Left lung (tissue), 10 donors: ENCODE results near the gene GFY. TPM values are rescaled to one million over a fixed set of nuclear protein-coding genes. Genes with fewer than 3 reads are reported as not detected.
A peak's percentile ranks its signal among the peaks of the same experiment; 100 is the strongest.

Source experiments
- ATAC-seq: fragments of 200-7000 bp; cut with Tn5 transposase; one replicate; pipeline ENCODE4 v1.9.1; 2020; ENCODE audit warnings: moderate library complexity
- DNase-seq, 4 donors: peaks; one replicate each; pipeline ENCODE4 v3.0.0-alpha.2; 2013 to 2020
- H3K27ac ChIP-seq, 2 donors: fragments of 200-600 bp; sonication (generic) in 1 of 2; one replicate each; pipeline versions ENCODE4 v1.5.0 to v1.8.0; 2020 to 2021
- H3K27me3 ChIP-seq, 2 donors: fragments of 200-600 bp; sonication (generic) in 1 of 2; one replicate each; pipeline versions ENCODE4 v1.5.0 to v1.8.0; 2020 to 2021
- H3K36me3 ChIP-seq, 2 donors: fragments of 200-600 bp; sonication (generic) in 1 of 2; one replicate each; pipeline versions ENCODE4 v1.5.0 to v1.8.0; 2020 to 2021
- H3K4me1 ChIP-seq, 2 donors: fragments of 200-600 bp; one replicate each; pipeline ENCODE4 v1.8.0; 2021
- H3K4me3 ChIP-seq, 2 donors: fragments of 200-600 bp; sonication (generic) in 1 of 2; one replicate each; pipeline versions ENCODE4 v1.5.0 to v1.8.0; 2020 to 2021; ENCODE audit warnings: mild to moderate bottlenecking in 1 of 2
- H3K9me3 ChIP-seq, 2 donors: fragments of 200-600 bp; sonication (generic) in 1 of 2; one replicate each; pipeline versions ENCODE4 v1.5.0 to v1.8.0; 2020 to 2021
- CTCF ChIP-seq, 2 donors: fragments of 200-600 bp; sonication (generic) in 1 of 2; IDR thresholded peaks; one replicate each; pipeline versions ENCODE4 v1.5.0 to v1.8.0; 2021; ENCODE audit warnings: antibody characterized with exemption in 2 of 2
- intact Hi-C, 2 donors: fragments of 100-400 bp; cut with DNase I; formaldehyde crosslinking; loops; one replicate each; pipeline versions ENCODE4 v1.11.2 to v1.14.2; 2022
- polyA plus RNA-seq, 6 donors: library from polyadenylated mRNA; unstranded; fragments of 120-200 nt; gene quantifications; one replicate each; pipeline ENCODE4 v1.2.1, GENCODE V29; 2013; ENCODE audit not compliant: insufficient read length in 6 of 6
- total RNA-seq, 2 donors: library from RNA; stranded (reverse); fragmentation: NEBNext Ultra II Directional; extraction: Animal tissue kit (Norgen Biotek cat#: 25700); gene quantifications; one replicate each; pipeline ENCODE4 v1.2.1, GENCODE V29; 2021
- donor health status: DM: no; HTN: yes; CAD: no.
- donor health status: DM: no; HTN: no; CAD: no.

GFY gene
- total and polyA plus RNA-seq, 8 donors = not detected

DNA sequence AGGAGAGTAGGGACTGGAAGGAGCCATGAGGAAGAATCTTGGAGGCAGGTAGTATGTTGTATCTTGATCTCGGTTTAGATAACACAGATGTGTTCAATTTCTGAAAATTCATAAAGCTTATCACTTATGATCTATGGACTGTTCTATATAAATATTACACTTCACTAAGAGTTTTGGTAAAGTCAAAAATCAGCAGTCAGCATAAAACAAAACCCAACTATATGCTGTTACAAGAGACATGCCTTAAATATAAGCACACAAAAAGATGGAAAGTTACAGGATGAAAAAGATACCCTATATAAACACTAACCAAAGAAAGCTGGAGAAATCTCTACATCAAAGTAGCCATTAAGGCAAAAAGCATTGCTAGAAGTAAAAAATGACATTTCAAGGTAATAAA is 41.6 kb upstream of the GFY start:
- ATAC-seq (no peak), DNase-seq (no peak)
- no peak overlapping the region for H3K4me3 ChIP-seq
- intact Hi-C loops = no loop called here
- H3K9me3 ChIP-seq = peaks cover 0 to 11% of the 10 kb centered on the region in 2 donors
- H3K4me1 ChIP-seq = no peaks in the 10 kb centered on the region
- H3K27ac ChIP-seq = no peak overlapping the region
- H3K36me3 ChIP-seq = no peaks in the 10 kb centered on the region
- H3K27me3 ChIP-seq = peaks cover 0 to 16% of the 10 kb centered on the region in 2 donors
- no peak for TF ChIP-seq CTCF (IDR thresholded peaks at IDR 0.05)

- Histone ChIP-seq H3K4me1 (no peaks in the 10 kb centered on the region), H3K27ac (no peak within 1 kb of the TSS), H3K27me3 (peaks cover 0 to 16% of the 10 kb centered on the region in 2 donors), H3K4me3 (peak within 1 kb of the TSS; percentile 9 to 23), H3K36me3 (no peaks in the 10 kb centered on the region), H3K9me3 (peaks cover 0 to under 1% of the 10 kb centered on the region in 2 donors)
- ATAC-seq (peak; percentile 77), DNase-seq (peak in 3 of 4 donors; percentile 65 to 94 (median 89))
- intact Hi-C loops = no loop called here
- no peak for TF ChIP-seq CTCF (IDR thresholded peaks at IDR 0.05)
Measured at GRCh38 chr19:49387936-49388372, 37.2 kb upstream of the GFY start, which contains the start of gene KASH5. Gene KASH5 (plus strand): TSS chr19:49388249. CDS start chr19:49390884, 2,635 bp downstream.

- no peaks in the 10 kb centered on the region for H3K36me3 ChIP-seq
- intact Hi-C loops = no loop called here
- no peak for TF ChIP-seq CTCF (IDR thresholded peaks at IDR 0.05)
- H3K27ac ChIP-seq = no peak overlapping the region
- no peaks in the 10 kb centered on the region for H3K9me3 ChIP-seq
- peaks cover 0 to 22% of the 10 kb centered on the region in 2 donors for H3K27me3 ChIP-seq
- DNase-seq = no peak
- H3K4me1 ChIP-seq = no peaks in the 10 kb centered on the region
- no peak overlapping the region for H3K4me3 ChIP-seq
- no peak for ATAC-seq
Measured at GRCh38 chr19:49389406-49389805, 35.8 kb upstream of the GFY start.

DNA sequence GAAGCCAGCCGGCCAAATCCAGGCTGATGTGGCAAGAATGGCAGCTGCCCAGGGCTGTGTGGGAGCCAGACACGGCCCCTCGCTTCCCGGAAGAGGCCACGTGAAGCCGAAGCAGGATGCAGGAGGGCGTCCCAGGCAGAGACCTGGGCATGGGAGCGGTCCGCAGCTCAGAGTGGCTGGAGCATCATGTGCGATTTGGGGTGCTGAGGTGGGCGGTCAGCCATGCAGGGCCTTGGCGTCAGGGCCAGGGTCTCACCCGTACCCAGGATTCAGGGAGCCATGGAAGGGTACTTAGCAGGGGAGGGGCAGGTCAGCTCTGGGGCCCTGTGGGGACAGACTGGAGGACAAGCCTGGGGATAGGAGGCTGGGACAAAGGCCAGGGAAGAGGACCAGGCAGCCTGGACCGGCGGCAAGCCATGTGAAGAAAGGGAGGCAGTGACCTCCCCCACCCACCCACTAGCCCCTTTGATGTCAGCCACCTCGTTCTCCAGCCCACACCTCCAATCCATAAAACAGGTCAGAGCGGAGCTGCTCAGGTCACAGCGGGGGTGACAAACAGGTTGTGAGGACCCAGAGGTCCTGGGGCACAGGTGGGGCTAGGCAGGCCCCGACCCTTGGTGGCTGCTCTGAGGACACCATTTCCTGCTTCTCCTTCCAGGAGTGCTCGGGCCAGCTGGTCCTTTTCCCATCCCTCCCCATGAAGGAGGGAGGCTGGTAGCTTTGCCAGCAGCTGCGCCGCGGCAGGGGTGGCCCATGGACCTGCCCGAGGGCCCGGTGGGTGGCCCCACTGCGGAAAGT is 34.9 kb upstream of the GFY start:
- H3K4me1 ChIP-seq = no peaks in the 10 kb centered on the region
- intact Hi-C loops = loop anchor here in 1 of 2 donors (5.0 kb wide), 1 partner anchor 52 kb away; the partner anchor contains the start of gene SLC17A7
- no peak overlapping the region for H3K4me3 ChIP-seq
- no peaks in the 10 kb centered on the region for H3K9me3 ChIP-seq
- H3K36me3 ChIP-seq = no peaks in the 10 kb centered on the region
- H3K27ac ChIP-seq = no peak overlapping the region
- H3K27me3 ChIP-seq = peaks cover 0 to 24% of the 10 kb centered on the region in 2 donors
- TF ChIP-seq CTCF (IDR thresholded peaks at IDR 0.05) = no peak
- DNase-seq (no peak), ATAC-seq (no peak)

- H3K27ac ChIP-seq = no peak overlapping the region
- DNase-seq = no peak
- no peaks in the 10 kb centered on the region for H3K4me1 ChIP-seq
- peaks cover 0 to 21% of the 10 kb centered on the region in 2 donors for H3K27me3 ChIP-seq
- H3K9me3 ChIP-seq = no peaks in the 10 kb centered on the region
- H3K4me3 ChIP-seq = no peak overlapping the region
- ATAC-seq = no peak
- H3K36me3 ChIP-seq = no peaks in the 10 kb centered on the region
- intact Hi-C loops = loop anchor here in 1 of 2 donors (5.0 kb wide), 1 partner anchor 51 kb away; the partner anchor contains the start of gene SLC17A7
- TF ChIP-seq CTCF (IDR thresholded peaks at IDR 0.05) = no peak
Measured at GRCh38 chr19:49390929-49391359, 34.2 kb upstream of the GFY start.
